H1 (cell line): Measurements from ENCODE around the gene DYDC2. TPM values are rescaled to one million over a fixed set of nuclear protein-coding genes. Genes with fewer than 3 reads are reported as not detected.

Experiments
- CTCF ChIA-PET: fragments of 300-600 bp; sonication (Branson Sonifier 250); formaldehyde crosslinking; loops from one replicate; lab custom pipeline; 2021; ENCODE audit not compliant: partially characterized antibody; lab: Charles Lee
- POLR2A ChIA-PET: fragments of 300-600 bp; sonication (Branson Sonifier 250); formaldehyde crosslinking; loops from one replicate; lab custom pipeline; 2021; ENCODE audit warnings: inconsistent platforms; ENCODE audit not compliant: partially characterized antibody; lab: Charles Lee
- DNase-seq, 2 experiments: peaks; one replicate each; pipeline versions ENCODE4 v3.0.0 to v3.0.0-alpha.2; 2010 to 2022; ENCODE audit warnings: low spot score in 2 of 2, low read depth in 1 of 2, mixed read lengths in 1 of 2
- FAIRE-seq: peaks from 2 replicates; lab custom pipeline; 2011; peaks lifted over from hg19 to GRCh38; lab: Jason Lieb, UNC
- H2AFZ ChIP-seq: 2 replicates; pipeline ENCODE4 v1.8.1; 2012; ENCODE audit warnings: low read length, inconsistent platforms
- H2AK5ac ChIP-seq: 2 replicates; pipeline ENCODE4 v1.6.1; 2013; ENCODE audit warnings: low read depth, low read length
- H2BK120ac ChIP-seq: replicated peaks from 2 replicates; pipeline ENCODE3; 2013; ENCODE audit warnings: low read depth, low read length, inconsistent platforms
- H2BK12ac ChIP-seq: 2 replicates; pipeline ENCODE4 v1.6.1; 2013; ENCODE audit warnings: low read depth, low read length
- H2BK15ac ChIP-seq: 2 replicates; pipeline ENCODE4 v1.6.1; 2013; ENCODE audit warnings: low read length
- H2BK20ac ChIP-seq: 2 replicates; pipeline ENCODE4 v1.6.1; 2013; ENCODE audit warnings: low read length
- H2BK5ac ChIP-seq: 2 replicates; pipeline ENCODE4 v1.6.1; 2013; ENCODE audit warnings: low read depth, low read length
- H3K14ac ChIP-seq: 2 replicates; pipeline ENCODE4 v1.6.1; 2013; ENCODE audit warnings: inconsistent platforms; ENCODE audit not compliant: insufficient read length
- H3K18ac ChIP-seq: 2 replicates; pipeline ENCODE4 v1.6.1; 2013; ENCODE audit warnings: low read length; ENCODE audit errors: extremely low read depth
- H3K23ac ChIP-seq: 2 replicates; pipeline ENCODE4 v1.6.1; 2013; ENCODE audit warnings: inconsistent platforms; ENCODE audit not compliant: insufficient read length
- H3K23me2 ChIP-seq: 2 replicates; pipeline ENCODE4 v1.6.1; 2013; ENCODE audit warnings: low read depth, low read length
- H3K27ac ChIP-seq: 2 replicates; pipeline ENCODE4 v1.6.1; 2011; ENCODE audit warnings: low read depth, low read length, inconsistent platforms
- H3K27me3 ChIP-seq, 4 experiments: replicated peaks in 1 of 4; 1 replicate in 1 of 4; 2 replicates in 3 of 4; pipeline versions ENCODE4 v1.6.1 to v1.8.1; 2011 to 2013; ENCODE audit warnings: low read length in 3 of 4, mild to moderate bottlenecking in 3 of 4, inconsistent platforms in 2 of 4, mixed read lengths in 2 of 4, moderate library complexity in 1 of 4; ENCODE audit not compliant: control insufficient read depth in 3 of 4, insufficient read depth in 3 of 4; ENCODE audit errors: extremely low read depth in 1 of 4
- H3K36me3 ChIP-seq, 4 experiments: 2 replicates each; pipeline versions ENCODE4 v1.6.1 to v1.8.1; 2011 to 2013; ENCODE audit warnings: mild to moderate bottlenecking in 4 of 4, low read length in 3 of 4, moderate library complexity in 2 of 4, control low read depth in 1 of 4, inconsistent platforms in 1 of 4; ENCODE audit not compliant: insufficient read depth in 4 of 4, control insufficient read depth in 2 of 4
- H3K4ac ChIP-seq: replicated peaks from 2 replicates; pipeline ENCODE3; 2013; ENCODE audit warnings: low read length, low read depth, mixed read lengths, inconsistent platforms; ENCODE audit not compliant: insufficient read length
- H3K4me1 ChIP-seq, 4 experiments: replicated peaks in 1 of 4; 1 replicate in 1 of 4; 2 replicates in 3 of 4; pipeline versions ENCODE4 v1.6.1 to v1.8.1; 2011 to 2013; ENCODE audit warnings: low read length in 3 of 4, inconsistent platforms in 2 of 4, mixed read lengths in 1 of 4; ENCODE audit not compliant: insufficient read depth in 4 of 4, control insufficient read depth in 3 of 4
- H3K4me2 ChIP-seq, 2 experiments: 2 replicates each; pipeline versions ENCODE4 v1.6.1 to v1.8.1; 2011 to 2013; ENCODE audit warnings: low read depth in 2 of 2, low read length in 2 of 2, control low read depth in 1 of 2, inconsistent platforms in 1 of 2, mild to moderate bottlenecking in 1 of 2; ENCODE audit not compliant: insufficient read depth in 1 of 2
- H3K4me3 ChIP-seq, 4 experiments: fragments of 200-600, 300-600 bp in 1 of 4; sonication (generic), shearing (Covaris generic), sonication (Bioruptor Twin) in 1 of 4; 2 replicates each; pipeline versions ENCODE4 v1.5.1 to v1.8.1; 2011 to 2016; ENCODE audit warnings: low read length in 4 of 4, low read depth in 3 of 4, control low read depth in 2 of 4, inconsistent platforms in 2 of 4, mild to moderate bottlenecking in 2 of 4, mixed read lengths in 1 of 4, moderate library complexity in 1 of 4; ENCODE audit not compliant: insufficient read depth in 2 of 4; ENCODE audit errors: extremely low read depth in 1 of 4
- H3K56ac ChIP-seq: replicated peaks from 2 replicates; pipeline ENCODE3; 2013; ENCODE audit warnings: low read depth, mild to moderate bottlenecking, mixed read lengths, low read length, inconsistent platforms; ENCODE audit not compliant: insufficient read length
- H3K79me1 ChIP-seq: 2 replicates; pipeline ENCODE4 v1.6.1; 2013; ENCODE audit warnings: low read depth, low read length, control low read depth
- H3K79me2 ChIP-seq, 2 experiments: 2 replicates each; pipeline versions ENCODE4 v1.6.1 to v1.8.1; 2012 to 2013; ENCODE audit warnings: low read length in 2 of 2, mild to moderate bottlenecking in 2 of 2, inconsistent platforms in 1 of 2; ENCODE audit not compliant: insufficient read depth in 2 of 2, control insufficient read depth in 1 of 2
- H3K9ac ChIP-seq, 4 experiments: replicated peaks in 1 of 4; 1 replicate in 1 of 4; 2 replicates in 3 of 4; pipeline versions ENCODE4 v1.6.1 to v1.8.1; 2011 to 2013; ENCODE audit warnings: low read depth in 3 of 4, low read length in 3 of 4, control low read depth in 2 of 4, mild to moderate bottlenecking in 2 of 4, moderate library complexity in 2 of 4, inconsistent platforms in 1 of 4; ENCODE audit errors: extremely low read depth in 1 of 4
- H3K9me3 ChIP-seq, 2 experiments: 2 replicates each; pipeline versions ENCODE4 v1.6.1 to v1.8.1; 2012 to 2013; ENCODE audit warnings: mild to moderate bottlenecking in 2 of 2, moderate library complexity in 2 of 2, control low read depth in 1 of 2, inconsistent platforms in 1 of 2, low read depth in 1 of 2, low read length in 1 of 2, mixed read lengths in 1 of 2; ENCODE audit not compliant: insufficient read depth in 2 of 2
- H4K20me1 ChIP-seq, 2 experiments: replicated peaks in 1 of 2; 2 replicates each; pipeline versions ENCODE3 to v1.8.1; 2011 to 2013; ENCODE audit warnings: inconsistent platforms in 2 of 2, low read length in 2 of 2, mild to moderate bottlenecking in 1 of 2; ENCODE audit not compliant: insufficient read depth in 2 of 2, control insufficient read depth in 1 of 2
- H4K5ac ChIP-seq: 2 replicates; pipeline ENCODE4 v1.6.1; 2013; ENCODE audit warnings: low read length, low read depth, mixed read lengths, inconsistent platforms; ENCODE audit not compliant: insufficient read length
- H4K8ac ChIP-seq: 2 replicates; pipeline ENCODE4 v1.8.0; 2013; ENCODE audit warnings: mild to moderate bottlenecking, moderate library complexity, low read length, inconsistent platforms; ENCODE audit not compliant: insufficient read depth; ENCODE audit errors: extremely low read depth
- H4K91ac ChIP-seq: replicated peaks from 2 replicates; pipeline ENCODE3; 2013; ENCODE audit warnings: low read length, mixed read lengths, inconsistent platforms; ENCODE audit not compliant: insufficient read length
- ASH2L ChIP-seq: fragments of 200-600, 300-600 bp; sonication (generic); IDR thresholded peaks from one replicate; pipeline ENCODE4 v1.7.1; 2017; ENCODE audit warnings: low read length
- CHD1 ChIP-seq: IDR thresholded peaks from 2 replicates; pipeline ENCODE4 v1.6.1; 2012; ENCODE audit warnings: low read depth, low read length, improper control_type of control experiment
- EGR1 ChIP-seq: IDR thresholded peaks from 2 replicates; pipeline ENCODE4 v1.6.1; 2011; ENCODE audit warnings: low read depth, low read length, borderline replicate concordance
- HDAC2 ChIP-seq, 2 experiments: fragments of 300-600 bp in 1 of 2; sonication (generic) in 1 of 2; IDR thresholded peaks; 2 replicates each; pipeline ENCODE4 v1.6.1; 2011 to 2012; ENCODE audit warnings: low read depth in 2 of 2, low read length in 2 of 2, mild to moderate bottlenecking in 2 of 2, moderate library complexity in 2 of 2, borderline replicate concordance in 1 of 2, inconsistent platforms in 1 of 2
- JUND ChIP-seq: IDR thresholded peaks from 2 replicates; pipeline ENCODE4 v1.6.1; 2011; ENCODE audit warnings: mild to moderate bottlenecking, improper control_type of control experiment, low read length
- MAFK ChIP-seq: IDR thresholded peaks from 2 replicates; pipeline ENCODE4 v1.6.1; 2012; ENCODE audit warnings: low read depth, mild to moderate bottlenecking, improper control_type of control experiment, low read length
- POLR2AphosphoS5 ChIP-seq: IDR thresholded peaks from 2 replicates; pipeline ENCODE4 v1.6.1; 2011; ENCODE audit warnings: low read depth, low read length
- RBBP5 ChIP-seq: IDR thresholded peaks from 2 replicates; pipeline ENCODE4 v1.7.1; 2012; ENCODE audit warnings: low read depth, mild to moderate bottlenecking, inconsistent platforms, low read length, moderate library complexity, borderline replicate concordance
- SRF ChIP-seq: IDR thresholded peaks from 2 replicates; pipeline ENCODE4 v1.6.1; 2011; ENCODE audit warnings: mild to moderate bottlenecking, low read depth, low read length, moderate library complexity
- TEAD4 ChIP-seq: IDR thresholded peaks from 2 replicates; pipeline ENCODE4 v1.6.1; 2012; ENCODE audit warnings: low read depth, low read length, inconsistent platforms, mixed read lengths
- WGBS, 2 experiments: shearing (Covaris generic) in 1 of 2; methylation state at CpG; one replicate each; pipeline versions ENCODE4 v1.1.6 to v1.1.7; 2013 to 2015; ENCODE audit warnings: low lambda C conversion rate in 2 of 2, mixed read lengths in 2 of 2, inconsistent platforms in 1 of 2, low coverage in 1 of 2, missing lambda C conversion rate in 1 of 2; ENCODE audit not compliant: insufficient replicate concordance in 2 of 2, insufficient coverage in 1 of 2, insufficient read length in 1 of 2; ENCODE audit errors: extremely low coverage in 1 of 2, missing lambda C conversion rate in 1 of 2; 5-methylcytosine and 5-hydroxymethylcytosine counted together
- polyA plus RNA-seq, 7 experiments: library from polyadenylated mRNA; depleted of rRNA in 3 of 7; stranded (reverse) in 5 of 7; unstranded in 2 of 7; fragments of >200 nt in 5 of 7; fragments of 200-250 nt in 2 of 7; gene quantifications; 1 replicate in 5 of 7; 2 replicates in 1 of 7; 4 replicates in 1 of 7; pipeline versions ENCODE4 v1.2.1 to v1.2.3, GENCODE V29; 2011 to 2013; ENCODE audit warnings: missing spikeins in 2 of 7, mixed read lengths in 2 of 7
- total RNA-seq: library from RNA; stranded (reverse); fragmentation: NEBNext Ultra II Directional; extraction: Animal tissue kit (Norgen Biotek cat#: 25700); gene quantifications from 2 replicates; pipeline ENCODE4 v1.2.1, GENCODE V29; 2021
- TF ChIP-seq, protein P1 (sequence below): IDR thresholded peaks from 2 replicates; pipeline ENCODE4 v1.6.1; 2011; ENCODE audit warnings: low read depth, mild to moderate bottlenecking, low read length; ENCODE audit not compliant: insufficient read depth
- TF ChIP-seq, protein P2 (sequence below): IDR thresholded peaks from 2 replicates; pipeline ENCODE4 v1.6.1; 2012; ENCODE audit warnings: low read length, inconsistent platforms

DYDC2 gene
- total and polyA plus RNA-seq, 2 of the 8 experiments (the other 6 are each of a cell fraction or from before 2014, with no cell fraction given): 1.5 to 5.2 TPM

DNA sequence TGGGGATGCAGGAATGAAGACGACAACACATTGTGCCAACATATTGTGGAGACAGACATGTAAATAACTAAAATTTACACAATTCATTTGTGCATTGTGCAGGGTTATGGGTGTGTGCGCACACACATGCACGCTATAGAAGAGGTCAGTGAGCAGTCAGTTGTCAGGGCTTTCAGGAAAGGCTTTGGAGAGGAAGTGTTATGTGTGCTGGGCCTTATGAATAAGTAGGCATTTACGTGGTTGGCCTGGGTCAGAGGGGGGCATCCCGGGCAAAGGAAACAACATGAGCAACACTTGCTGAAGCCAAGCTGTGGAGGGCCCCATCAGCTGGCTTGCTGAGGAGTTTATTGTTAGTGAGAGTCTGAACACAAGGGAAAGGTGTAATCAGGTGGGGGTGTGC is 55.9 kb downstream of the DYDC2 start:
- Histone ChIP-seq H2BK12ac (no peak overlapping the region), H3K4ac (no peak overlapping the region), H2BK20ac (no peak overlapping the region), H3K36me3 (no peaks in the 10 kb centered on the region; a peak in 3 of 8 replicates), H3K23me2 (peaks cover 9% of the 10 kb centered on the region; the same call in 1 of the 2 replicates), H3K14ac (no peak overlapping the region), H3K4me3 (no peak overlapping the region), H4K91ac (no peak overlapping the region), H3K9ac (no peak overlapping the region), H3K56ac (no peak overlapping the region), H3K4me2 (no peak overlapping the region), H3K79me1 (peaks cover 5% of the 10 kb centered on the region), H3K23ac (no peak overlapping the region), H3K4me1 (peaks cover 4 to 14% (median 11%) of the 10 kb centered on the region in 4 experiments), H4K5ac (no peak overlapping the region), H4K20me1 (peaks cover 20 to 37% of the 10 kb centered on the region in 2 experiments), H2AFZ (no peak overlapping the region), H4K8ac (no peak overlapping the region), H2BK120ac (no peak overlapping the region), H3K27ac (no peak overlapping the region), H3K18ac (no peak overlapping the region), H3K27me3 (peaks cover 0 to 10% (median 8%) of the 10 kb centered on the region in 4 experiments; a peak in 4 of 7 replicates), H2AK5ac (no peak overlapping the region), H3K79me2 (peaks cover 0 to 22% of the 10 kb centered on the region in 2 experiments; a peak in 2 of 4 replicates), H2BK15ac (no peak overlapping the region), H2BK5ac (no peak overlapping the region), H3K9me3 (no peaks in the 10 kb centered on the region)
- CTCF ChIA-PET: interaction anchor here (0.6 to 2.6 kb wide), 5 partner anchors 26 to 118 kb away, joined by 3 to 14 read pairs (median 4); no protein-coding TSS in a partner anchor
- POLR2A ChIA-PET: no interaction called here
- FAIRE-seq (no peak), DNase-seq (no peak)
- 87% methylated on average over 5 of the region's 5 CpGs; no CpG with 5 or more reads in 1 of the 2 experiments for WGBS, 2 experiments
- TF ChIP-seq POLR2AphosphoS5 (no peak), SRF (no peak), EGR1 (no peak), CHD1 (no peak), MAFK (no peak), HDAC2 (IDR thresholded peaks at IDR 0.05; ENCODE audit: borderline replicate concordance in 1 of 2, low read depth in 2 of 2, low read length in 2 of 2) (no peak), JUND (no peak), TEAD4 (no peak), ASH2L (no peak), RBBP5 (no peak)
- TF ChIP-seq, protein P1, sequence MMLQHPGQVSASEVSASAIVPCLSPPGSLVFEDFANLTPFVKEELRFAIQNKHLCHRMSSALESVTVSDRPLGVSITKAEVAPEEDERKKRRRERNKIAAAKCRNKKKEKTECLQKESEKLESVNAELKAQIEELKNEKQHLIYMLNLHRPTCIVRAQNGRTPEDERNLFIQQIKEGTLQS: no peak
- TF ChIP-seq, protein P2, sequence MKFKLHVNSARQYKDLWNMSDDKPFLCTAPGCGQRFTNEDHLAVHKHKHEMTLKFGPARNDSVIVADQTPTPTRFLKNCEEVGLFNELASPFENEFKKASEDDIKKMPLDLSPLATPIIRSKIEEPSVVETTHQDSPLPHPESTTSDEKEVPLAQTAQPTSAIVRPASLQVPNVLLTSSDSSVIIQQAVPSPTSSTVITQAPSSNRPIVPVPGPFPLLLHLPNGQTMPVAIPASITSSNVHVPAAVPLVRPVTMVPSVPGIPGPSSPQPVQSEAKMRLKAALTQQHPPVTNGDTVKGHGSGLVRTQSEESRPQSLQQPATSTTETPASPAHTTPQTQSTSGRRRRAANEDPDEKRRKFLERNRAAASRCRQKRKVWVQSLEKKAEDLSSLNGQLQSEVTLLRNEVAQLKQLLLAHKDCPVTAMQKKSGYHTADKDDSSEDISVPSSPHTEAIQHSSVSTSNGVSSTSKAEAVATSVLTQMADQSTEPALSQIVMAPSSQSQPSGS: no peak
